Upper lobe of right lung (tissue), 1 donor: ENCODE measurements around the gene MSH6. TPM values are rescaled to one million over a fixed set of nuclear protein-coding genes. Genes with fewer than 3 reads are reported as not detected.
"Not testable (repeated sequence)": the region's sequence is repeated elsewhere in the genome, so short reads cannot be mapped to it uniquely, and the experiment has no call there.

Experiments used
- ATAC-seq: fragments of 200-7000 bp; cut with Tn5 transposase; one replicate; pipeline ENCODE4 v1.9.1; 2020; ENCODE audit warnings: mild to moderate bottlenecking, moderate library complexity
- DNase-seq: peaks from one replicate; pipeline ENCODE4 v3.0.0-alpha.2; 2020
- H3K27ac ChIP-seq: fragments of 200-600 bp; one replicate; pipeline ENCODE4 v1.8.0; 2022
- H3K27me3 ChIP-seq: fragments of 200-600 bp; one replicate; pipeline ENCODE4 v1.8.0; 2022; ENCODE audit warnings: mild to moderate bottlenecking
- H3K36me3 ChIP-seq: fragments of 200-600 bp; one replicate; pipeline ENCODE4 v1.8.0; 2022
- H3K4me1 ChIP-seq: fragments of 200-600 bp; one replicate; pipeline ENCODE4 v1.8.0; 2022
- H3K4me3 ChIP-seq: fragments of 200-600 bp; one replicate; pipeline ENCODE4 v1.8.0; 2022; ENCODE audit warnings: mild to moderate bottlenecking
- H3K9me3 ChIP-seq: fragments of 200-600 bp; one replicate; pipeline ENCODE4 v1.8.0; 2022
- intact Hi-C: fragments of 100-400 bp; cut with DNase I; formaldehyde crosslinking; loops from one replicate; pipeline ENCODE4 v1.11.0; 2022
- total RNA-seq: library from RNA; stranded (reverse); fragmentation: NEBNext Ultra II Directional; extraction: Animal tissue kit (Norgen Biotek cat#: 25700); gene quantifications from one replicate; pipeline ENCODE4 v1.2.1, GENCODE V29; 2021
- TF ChIP-seq, protein P1 (sequence below): fragments of 200-600 bp; IDR thresholded peaks from one replicate; pipeline ENCODE4 v1.8.0; 2022; ENCODE audit warnings: antibody characterized with exemption
- donor health status: DM: no; HTN: yes; CAD: no; lungs with severe emphysema.

MSH6 gene
- total RNA-seq, 1 donor from 2014 or later: 31.1 TPM

DNA sequence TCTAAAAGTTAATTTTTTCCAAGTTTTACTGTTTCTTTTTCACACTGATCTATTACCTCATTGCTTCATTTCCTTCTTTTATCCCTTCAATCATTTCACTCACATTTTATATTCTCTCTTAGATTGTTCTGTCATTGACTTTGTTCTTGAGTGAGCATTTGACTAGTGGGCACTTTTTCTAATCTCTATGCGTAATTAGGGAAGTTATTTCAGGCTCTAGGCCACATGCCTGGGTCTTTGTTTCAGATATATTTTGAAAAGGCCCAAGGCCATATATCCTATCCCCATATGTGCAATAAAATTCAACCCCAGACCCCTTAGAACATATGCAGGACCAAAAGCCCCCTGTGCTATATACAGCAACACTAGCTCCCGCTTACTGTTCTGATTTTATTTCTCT, 61.2 kb downstream of the MSH6 start:
- no peak overlapping the region for H3K27ac ChIP-seq
- TF ChIP-seq, protein P1, sequence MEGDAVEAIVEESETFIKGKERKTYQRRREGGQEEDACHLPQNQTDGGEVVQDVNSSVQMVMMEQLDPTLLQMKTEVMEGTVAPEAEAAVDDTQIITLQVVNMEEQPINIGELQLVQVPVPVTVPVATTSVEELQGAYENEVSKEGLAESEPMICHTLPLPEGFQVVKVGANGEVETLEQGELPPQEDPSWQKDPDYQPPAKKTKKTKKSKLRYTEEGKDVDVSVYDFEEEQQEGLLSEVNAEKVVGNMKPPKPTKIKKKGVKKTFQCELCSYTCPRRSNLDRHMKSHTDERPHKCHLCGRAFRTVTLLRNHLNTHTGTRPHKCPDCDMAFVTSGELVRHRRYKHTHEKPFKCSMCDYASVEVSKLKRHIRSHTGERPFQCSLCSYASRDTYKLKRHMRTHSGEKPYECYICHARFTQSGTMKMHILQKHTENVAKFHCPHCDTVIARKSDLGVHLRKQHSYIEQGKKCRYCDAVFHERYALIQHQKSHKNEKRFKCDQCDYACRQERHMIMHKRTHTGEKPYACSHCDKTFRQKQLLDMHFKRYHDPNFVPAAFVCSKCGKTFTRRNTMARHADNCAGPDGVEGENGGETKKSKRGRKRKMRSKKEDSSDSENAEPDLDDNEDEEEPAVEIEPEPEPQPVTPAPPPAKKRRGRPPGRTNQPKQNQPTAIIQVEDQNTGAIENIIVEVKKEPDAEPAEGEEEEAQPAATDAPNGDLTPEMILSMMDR: no peak
- no peak overlapping the region for H3K4me3 ChIP-seq
- DNase-seq (no peak), ATAC-seq (no peak)
- H3K27me3 ChIP-seq: no peaks in the 10 kb centered on the region
- peaks cover 6% of the 10 kb centered on the region for H3K36me3 ChIP-seq
- intact Hi-C loops: no loop called here
- H3K4me1 ChIP-seq: peaks cover 10% of the 10 kb centered on the region
- H3K9me3 ChIP-seq: no peaks in the 10 kb centered on the region

DNA sequence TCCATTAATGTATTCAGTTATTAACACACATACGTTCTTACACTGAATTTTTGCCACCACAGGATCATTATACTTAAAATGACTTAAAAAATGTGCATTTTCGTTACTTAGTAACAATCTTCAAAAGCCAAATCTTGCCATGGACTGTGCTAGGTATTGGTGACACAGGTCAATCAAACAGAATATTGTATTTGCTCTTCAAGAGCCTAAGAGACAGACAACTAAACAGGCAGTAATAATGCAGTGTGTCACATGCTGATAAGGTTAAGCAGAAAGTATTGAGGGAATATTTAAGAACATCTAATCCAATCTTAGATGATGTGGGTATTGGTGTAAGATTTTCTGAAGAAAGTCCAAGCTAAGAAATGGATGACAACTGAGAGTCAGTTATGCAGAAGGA, 66.4 kb downstream of the MSH6 start:
- Histone ChIP-seq H3K27ac (no peak overlapping the region), H3K9me3 (no peaks in the 10 kb centered on the region), H3K4me3 (no peak overlapping the region), H3K27me3 (no peaks in the 10 kb centered on the region), H3K4me1 (no peaks in the 10 kb centered on the region), H3K36me3 (no peaks in the 10 kb centered on the region)
- no peak for ATAC-seq
- TF ChIP-seq, protein P1: no peak
- intact Hi-C loops: no loop called here
- DNase-seq: no peak

DNA sequence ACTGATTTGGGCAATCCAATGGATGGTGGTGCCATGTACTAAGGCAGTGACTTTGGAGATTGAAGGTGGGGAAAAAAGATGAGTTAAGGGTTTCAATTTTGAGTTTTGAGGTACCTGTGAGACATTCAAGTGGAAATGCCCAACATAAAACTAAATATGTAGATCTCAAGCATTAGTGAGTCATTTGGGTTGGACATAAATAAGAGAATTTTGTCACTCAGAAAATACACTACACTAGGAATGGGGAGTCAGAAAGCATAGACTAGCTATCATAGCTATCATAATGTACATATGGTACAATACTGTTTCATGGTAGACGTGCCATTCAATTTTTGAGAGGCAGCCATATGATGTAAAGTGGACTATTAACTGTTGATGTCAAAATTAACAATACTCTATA, 67.3 kb downstream of the MSH6 start:
- H3K27ac ChIP-seq: no peak overlapping the region
- no peaks in the 10 kb centered on the region for H3K36me3 ChIP-seq
- intact Hi-C loops: loop anchor here (10.0 kb wide), 2 partner anchors 55 to 255 kb away; partner anchors contain the start of gene FBXO11
- H3K9me3 ChIP-seq: no peaks in the 10 kb centered on the region
- no peaks in the 10 kb centered on the region for H3K4me1 ChIP-seq
- TF ChIP-seq, protein P1: no peak
- ATAC-seq (no peak), DNase-seq (no peak)
- no peaks in the 10 kb centered on the region for H3K27me3 ChIP-seq
- no peak overlapping the region for H3K4me3 ChIP-seq

DNA sequence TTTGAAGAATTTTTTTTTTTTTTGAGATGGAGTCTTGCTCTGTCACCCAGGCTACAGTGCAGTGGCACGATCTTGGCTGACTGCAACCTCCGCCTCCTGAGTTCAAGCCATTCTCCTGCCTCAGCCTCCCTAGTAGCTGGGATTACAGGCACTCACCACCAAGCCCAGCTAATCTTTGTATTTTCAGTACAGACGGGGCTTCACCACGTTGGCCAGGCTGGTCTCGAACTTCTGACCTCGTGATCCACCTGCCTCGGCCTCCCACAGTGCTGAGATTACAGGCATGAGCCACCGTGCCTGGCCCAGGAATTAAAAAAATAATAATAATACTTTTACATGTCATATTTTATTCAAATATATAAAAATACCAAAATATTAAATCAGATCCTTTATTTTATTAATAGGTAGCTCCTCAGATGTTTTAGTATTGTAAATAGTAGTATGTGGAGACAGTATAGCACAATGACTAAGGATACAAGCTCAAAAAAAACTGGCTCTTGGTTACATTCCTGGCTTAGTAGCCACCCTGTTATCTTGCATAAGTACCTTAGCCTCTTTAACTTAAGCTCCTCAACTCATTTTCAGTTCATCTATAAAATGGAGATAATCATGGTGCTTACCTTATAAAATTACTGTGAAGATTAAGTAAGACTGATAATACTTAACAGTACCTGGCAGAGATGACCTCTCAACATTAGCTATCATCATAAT, 70.3 kb downstream of the MSH6 start:
- ATAC-seq, H3K9me3 ChIP-seq, H3K27ac ChIP-seq, H3K36me3 ChIP-seq, H3K27me3 ChIP-seq, DNase-seq, H3K4me3 ChIP-seq: not testable (repeated sequence)
- intact Hi-C loops: loop anchor here (10.0 kb wide), 2 partner anchors 52 to 252 kb away; partner anchors contain the start of gene FBXO11
- H3K4me1 ChIP-seq: peaks cover 16% of the 10 kb centered on the region

Other genes with a start within 250 kb of the MSH6 start
- not detected for gene KCNK12, start 212.2 kb upstream of the MSH6 start, total RNA-seq
- gene FBXO11, start 123.4 kb downstream of the MSH6 start, total RNA-seq: 69.3 TPM